Ascending aorta (tissue), 2 donors: Measurements from ENCODE around the gene FXYD4. TPM values are rescaled to one million over a fixed set of nuclear protein-coding genes. Genes with fewer than 3 reads are reported as not detected.

ENCODE experiments used
- DNase-seq, 2 donors: peaks; one replicate each; pipeline ENCODE4 v3.0.0-alpha.2; 2019; ENCODE audit warnings: low spot score in 2 of 2
- H3K27ac ChIP-seq, 2 donors: fragments of 200-600 bp; sonication (generic); one replicate each; pipeline ENCODE4 v1.5.1; 2016 to 2017; ENCODE audit warnings: mild to moderate bottlenecking in 1 of 2
- H3K27me3 ChIP-seq: fragments of 200-600 bp; sonication (generic); one replicate; pipeline ENCODE4 v1.5.1; 2017
- H3K36me3 ChIP-seq, 2 donors: fragments of 200-600 bp; sonication (generic); one replicate each; pipeline ENCODE4 v1.5.1; 2016
- H3K4me1 ChIP-seq, 2 donors: fragments of 200-600 bp; sonication (generic); one replicate each; pipeline ENCODE4 v1.5.1; 2016 to 2017; ENCODE audit warnings: mild to moderate bottlenecking in 1 of 2
- H3K4me3 ChIP-seq, 2 donors: fragments of 200-600 bp; sonication (generic); one replicate each; pipeline ENCODE4 v1.5.1; 2016 to 2017; ENCODE audit warnings: mild to moderate bottlenecking in 1 of 2
- H3K9me3 ChIP-seq, 2 donors: fragments of 200-600 bp; sonication (generic); one replicate each; pipeline ENCODE4 v1.5.1; 2016
- intact Hi-C: fragments of 100-400 bp; cut with DNase I; formaldehyde crosslinking; loops from one replicate; pipeline ENCODE4 v1.15.1; 2023
- total RNA-seq: library from RNA; depleted of rRNA; stranded (reverse); fragments of >200 nt; gene quantifications from one replicate; pipeline ENCODE4 v1.1.0, GENCODE V29; 2016
- TF ChIP-seq, protein P1 (sequence below), 3 experiments: fragments of 200-600 bp in 2 of 3; fragments of 450-650 bp in 1 of 3; sonication (generic) in 2 of 3; IDR thresholded peaks; one replicate each; pipeline ENCODE4 v1.5.1; 2016 to 2019; ENCODE audit warnings: antibody characterized with exemption in 3 of 3, mild to moderate bottlenecking in 1 of 3, moderate library complexity in 1 of 3

The FXYD4 gene
- total RNA-seq, 1 donor from 2014 or later = not detected

DNA sequence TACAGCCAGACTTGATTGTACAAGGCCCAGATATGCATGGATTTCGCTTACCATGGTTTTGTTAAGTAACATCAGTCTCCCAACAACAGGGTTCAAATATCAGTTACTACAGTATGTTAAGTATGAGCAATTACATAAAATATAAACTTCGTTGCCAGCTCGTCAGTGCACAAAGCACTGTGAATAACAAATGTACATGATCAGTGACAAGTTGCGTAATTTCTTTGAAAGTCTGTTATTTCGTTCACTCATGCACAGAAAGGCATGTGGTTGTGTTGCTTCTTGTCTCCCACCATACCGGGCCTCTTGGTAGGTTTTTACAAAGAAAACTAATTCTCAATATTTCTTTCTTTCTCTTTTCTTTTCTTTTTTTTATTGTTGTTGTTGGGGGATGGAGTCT, 53.0 kb downstream of the FXYD4 start:
- intact Hi-C loops = no loop called here
- no peak for DNase-seq
- peaks cover 0 to 12% of the 10 kb centered on the region in 2 donors for H3K4me1 ChIP-seq
- no peaks in the 10 kb centered on the region for H3K36me3 ChIP-seq
- H3K27me3 ChIP-seq = no peaks in the 10 kb centered on the region
- no peaks in the 10 kb centered on the region for H3K9me3 ChIP-seq
- no peak overlapping the region for H3K4me3 ChIP-seq
- no peak overlapping the region for H3K27ac ChIP-seq
- TF ChIP-seq, protein P1, sequence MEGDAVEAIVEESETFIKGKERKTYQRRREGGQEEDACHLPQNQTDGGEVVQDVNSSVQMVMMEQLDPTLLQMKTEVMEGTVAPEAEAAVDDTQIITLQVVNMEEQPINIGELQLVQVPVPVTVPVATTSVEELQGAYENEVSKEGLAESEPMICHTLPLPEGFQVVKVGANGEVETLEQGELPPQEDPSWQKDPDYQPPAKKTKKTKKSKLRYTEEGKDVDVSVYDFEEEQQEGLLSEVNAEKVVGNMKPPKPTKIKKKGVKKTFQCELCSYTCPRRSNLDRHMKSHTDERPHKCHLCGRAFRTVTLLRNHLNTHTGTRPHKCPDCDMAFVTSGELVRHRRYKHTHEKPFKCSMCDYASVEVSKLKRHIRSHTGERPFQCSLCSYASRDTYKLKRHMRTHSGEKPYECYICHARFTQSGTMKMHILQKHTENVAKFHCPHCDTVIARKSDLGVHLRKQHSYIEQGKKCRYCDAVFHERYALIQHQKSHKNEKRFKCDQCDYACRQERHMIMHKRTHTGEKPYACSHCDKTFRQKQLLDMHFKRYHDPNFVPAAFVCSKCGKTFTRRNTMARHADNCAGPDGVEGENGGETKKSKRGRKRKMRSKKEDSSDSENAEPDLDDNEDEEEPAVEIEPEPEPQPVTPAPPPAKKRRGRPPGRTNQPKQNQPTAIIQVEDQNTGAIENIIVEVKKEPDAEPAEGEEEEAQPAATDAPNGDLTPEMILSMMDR (IDR thresholded peaks at IDR 0.05) = no peak

Other genes starting within 250 kb of the FXYD4 start
- gene CSGALNACT2, start 233.2 kb upstream of the FXYD4 start, total RNA-seq = 19.7 TPM
- not detected for gene RASGEF1A, start 104.6 kb upstream of the FXYD4 start, total RNA-seq
- gene HNRNPF, start 37.5 kb downstream of the FXYD4 start, total RNA-seq = 101 TPM
- gene ZNF487, start 65.5 kb downstream of the FXYD4 start, total RNA-seq = 3.9 TPM
- gene ZNF239, start 203.0 kb downstream of the FXYD4 start, total RNA-seq = 7.1 TPM
- 0.43 TPM for gene ZNF485, start 234.8 kb downstream of the FXYD4 start, total RNA-seq